GM23338 (cell line): ENCODE data around the gene SMG9.

ENCODE experiments used
- CTCF ChIP-seq, 2 experiments: fragments of 200-600 bp in 1 of 2; sonication (generic) in 1 of 2; conservative IDR thresholded peaks; 2 replicates each; pipeline versions ENCODE4 v1.5.1 to v1.6.1; 2016 to 2017; ENCODE audit warnings: antibody characterized with exemption in 2 of 2, low read depth in 2 of 2, mild to moderate bottlenecking in 2 of 2, moderate library complexity in 1 of 2
- EZH2 ChIP-seq: fragments of 200-600 bp; sonication (generic); IDR thresholded peaks from one replicate; pipeline ENCODE4 v1.8.0; 2017; ENCODE audit warnings: antibody characterized with exemption, mild to moderate bottlenecking, low read depth; ENCODE audit not compliant: unreplicated experiment
- EZH2phosphoT487 ChIP-seq: fragments of 200-600 bp; sonication (generic); IDR thresholded peaks from one replicate; pipeline ENCODE4 v1.8.1; 2018; ENCODE audit warnings: antibody characterized with exemption; ENCODE audit not compliant: unreplicated experiment
- POLR2AphosphoS5 ChIP-seq: IDR thresholded peaks from 2 replicates; pipeline ENCODE4 v1.6.1; 2016; ENCODE audit warnings: antibody characterized with exemption, low read depth
- REST ChIP-seq: IDR thresholded peaks from one replicate; pipeline ENCODE4 v1.6.1; 2018; ENCODE audit warnings: antibody characterized with exemption; ENCODE audit not compliant: unreplicated experiment
- STAT1 ChIP-seq: IDR thresholded peaks from one replicate; pipeline ENCODE4 v1.6.1; 2016; ENCODE audit warnings: antibody characterized with exemption; ENCODE audit not compliant: unreplicated experiment
- ZNF331 ChIP-seq: fragments of 250-450 bp; sonication (Bioruptor Pico); IDR thresholded peaks from 2 replicates; pipeline ENCODE4 v1.5.0; 2020; ENCODE audit warnings: low read depth, mild to moderate bottlenecking, moderate library complexity

GRCh38 chr19:43719378-43719868 is 35.3 kb downstream of the SMG9 start:
- TF ChIP-seq CTCF (conservative IDR thresholded peaks at IDR 0.05; ENCODE audit: low read depth in 2 of 2) (no peak), POLR2AphosphoS5 (no peak), EZH2 (no peak), EZH2phosphoT487 (no peak), STAT1 (no peak), ZNF331 (CRISPR knock-in tag) (no peak), REST (no peak)
